Activated CD8-positive, alpha-beta T cell treated with anti-CD3 and anti-CD28 coated beads for 36 hours (primary cell): ENCODE data around the gene LMO2. TPM values are rescaled to one million over a fixed set of nuclear protein-coding genes. Genes with fewer than 3 reads are reported as not detected.

ENCODE experiments used
- ATAC-seq: fragments of 200-7000 bp; cut with Tn5 transposase; one replicate; pipeline ENCODE4 v1.10.0; 2021; ENCODE audit warnings: mild to moderate bottlenecking, moderate library complexity
- CTCF ChIA-PET: fragments of 350-600 bp; sonication (Branson Sonifier 250); formaldehyde crosslinking; loops from one replicate; lab custom pipeline; 2021; ENCODE audit warnings: antibody characterized with exemption; lab: Charles Lee
- POLR2A ChIA-PET: fragments of 350-600 bp; sonication (Branson Sonifier 250); formaldehyde crosslinking; loops from one replicate; lab custom pipeline; 2021; ENCODE audit warnings: antibody characterized with exemption; lab: Charles Lee
- DNase-seq: peaks from one replicate; pipeline ENCODE4 v3.0.0-alpha.2; 2020
- H3K27ac Mint-ChIP-seq: one replicate; pipeline ENCODE4 v1.8.0; 2021; ENCODE audit warnings: mild to moderate bottlenecking, mixed read lengths
- H3K27me3 Mint-ChIP-seq: one replicate; pipeline ENCODE4 v1.8.0; 2021; ENCODE audit warnings: mixed read lengths
- H3K36me3 Mint-ChIP-seq: one replicate; pipeline ENCODE4 v1.8.0; 2021; ENCODE audit warnings: low read depth, mixed read lengths
- H3K4me1 Mint-ChIP-seq: one replicate; pipeline ENCODE4 v1.8.0; 2021; ENCODE audit warnings: low read depth, mixed read lengths
- H3K4me3 Mint-ChIP-seq: one replicate; pipeline ENCODE4 v1.8.0; 2021; ENCODE audit warnings: mild to moderate bottlenecking, moderate library complexity, mixed read lengths
- H3K9me3 Mint-ChIP-seq: one replicate; pipeline ENCODE4 v1.8.0; 2021; ENCODE audit warnings: mixed read lengths
- CTCF ChIP-seq: fragments of 200-600 bp; IDR thresholded peaks from one replicate; pipeline ENCODE4 v1.8.0; 2022; ENCODE audit warnings: antibody characterized with exemption, mild to moderate bottlenecking
- intact Hi-C: fragments of 100-400 bp; cut with micrococcal nuclease; formaldehyde crosslinking; loops from one replicate; pipeline ENCODE4 v1.10.0; 2022
- total RNA-seq, 2 experiments: library from RNA; stranded (reverse); gene quantifications; one replicate each; pipeline ENCODE4 v1.2.3, GENCODE V29; 2021

LMO2 gene
- total RNA-seq, 2 experiments from 2014 or later, result not detected

- peaks cover 70% of the 10 kb centered on the region for H3K27me3 Mint-ChIP-seq
- H3K4me1 Mint-ChIP-seq, result peaks cover 21% of the 10 kb centered on the region
- DNase-seq, result no peak
- TF ChIP-seq CTCF, result no peak
- CTCF ChIA-PET, result no interaction called here
- intact Hi-C loops, result no loop called here
- H3K36me3 Mint-ChIP-seq, result no peaks in the 10 kb centered on the region
- ATAC-seq, result no peak
- no peak overlapping the region for H3K4me3 Mint-ChIP-seq
- H3K9me3 Mint-ChIP-seq, result no peaks in the 10 kb centered on the region
- no peak overlapping the region for H3K27ac Mint-ChIP-seq
- POLR2A ChIA-PET, result no interaction called here
Observed at GRCh38 chr11:33887886-33888285, 4.0 kb downstream of the LMO2 start.

GRCh38 chr11:33885338-33886005 is 6.4 kb downstream of the LMO2 start:
- intact Hi-C loops, result no loop called here
- Mint-ChIP-seq H3K9me3 (no peaks in the 10 kb centered on the region), H3K4me3 (no peak overlapping the region), H3K4me1 (no peaks in the 10 kb centered on the region), H3K27ac (no peak overlapping the region), H3K27me3 (peaks cover 80% of the 10 kb centered on the region), H3K36me3 (no peaks in the 10 kb centered on the region)
- CTCF ChIA-PET, result no interaction called here
- DNase-seq (no peak), ATAC-seq (no peak)
- TF ChIP-seq CTCF, result no peak
- POLR2A ChIA-PET, result no interaction called here

GRCh38 chr11:33884601-33885000 is 7.3 kb downstream of the LMO2 start:
- Mint-ChIP-seq H3K4me3 (no peak overlapping the region), H3K27me3 (peaks cover 81% of the 10 kb centered on the region), H3K9me3 (no peaks in the 10 kb centered on the region), H3K4me1 (no peaks in the 10 kb centered on the region), H3K27ac (no peak overlapping the region), H3K36me3 (no peaks in the 10 kb centered on the region)
- intact Hi-C loops, result no loop called here
- CTCF ChIA-PET, result interaction anchor here (0.9 kb wide), 1 partner anchor 112 kb away, joined by 3 read pairs; no protein-coding TSS in a partner anchor
- POLR2A ChIA-PET, result interaction anchor here (0.6 kb wide), 1 partner anchor 221 kb away, joined by 3 read pairs; the partner anchor contains the start of gene NAT10
- ATAC-seq (no peak), DNase-seq (no peak)
- no peak for TF ChIP-seq CTCF

- Mint-ChIP-seq H3K4me3 (no peak overlapping the region), H3K4me1 (no peaks in the 10 kb centered on the region), H3K27ac (no peak overlapping the region), H3K36me3 (no peaks in the 10 kb centered on the region), H3K27me3 (peaks cover 79% of the 10 kb centered on the region), H3K9me3 (no peaks in the 10 kb centered on the region)
- ATAC-seq (no peak), DNase-seq (no peak)
- POLR2A ChIA-PET, result interaction anchor here (0.6 kb wide), 1 partner anchor 221 kb away, joined by 3 read pairs; the partner anchor contains the start of gene NAT10
- TF ChIP-seq CTCF, result no peak
- intact Hi-C loops, result no loop called here
- CTCF ChIA-PET, result interaction anchor here (0.9 kb wide), 1 partner anchor 113 kb away, joined by 3 read pairs; no protein-coding TSS in a partner anchor
Observed at GRCh38 chr11:33884035-33884434, 7.8 kb downstream of the LMO2 start.

- no peak for TF ChIP-seq CTCF
- Mint-ChIP-seq H3K27me3 (peaks cover 77% of the 10 kb centered on the region), H3K4me3 (no peak overlapping the region), H3K36me3 (no peaks in the 10 kb centered on the region), H3K27ac (no peak overlapping the region), H3K9me3 (no peaks in the 10 kb centered on the region), H3K4me1 (no peaks in the 10 kb centered on the region)
- intact Hi-C loops, result no loop called here
- POLR2A ChIA-PET, result no interaction called here
- ATAC-seq (no peak), DNase-seq (no peak)
- CTCF ChIA-PET, result interaction anchor here (1.1 to 1.5 kb wide), 3 partner anchors 24 to 106 kb away, joined by 3 read pairs; no protein-coding TSS in a partner anchor
Observed at GRCh38 chr11:33881651-33882503, 10.0 kb downstream of the LMO2 start.
